NCI-H1417 treated with DMSO at 0.1 percent for 48 hours (cell line): ENCODE data around the gene AP1G2.
"Not testable (repeated sequence)": the region's sequence is repeated elsewhere in the genome, so short reads cannot be mapped to it uniquely, and the experiment has no call there.

ENCODE experiments used
- DNase-seq: peaks from one replicate; lab custom pipeline; 2025; lab: John Stamatoyannopoulos, UW

The AP1G2 gene

GRCh38 chr14:23537351-23538049 is 30.1 kb downstream of the AP1G2 start:
- no peak for DNase-seq

GRCh38 chr14:23536906-23537305 is 30.7 kb downstream of the AP1G2 start:
- not testable (repeated sequence) for DNase-seq

- no peak for DNase-seq
Observed at GRCh38 chr14:23536494-23536893, 31.1 kb downstream of the AP1G2 start.

GRCh38 chr14:23535943-23536342 is 31.6 kb downstream of the AP1G2 start:
- no peak for DNase-seq

GRCh38 chr14:23533652-23534435 is 33.7 kb downstream of the AP1G2 start:
- no peak for DNase-seq

- no peak for DNase-seq
Observed at GRCh38 chr14:23532658-23533057, 34.9 kb downstream of the AP1G2 start.

- DNase-seq, result no peak
Observed at GRCh38 chr14:23531391-23531790, 36.2 kb downstream of the AP1G2 start.

- DNase-seq, result no peak
Observed at GRCh38 chr14:23530375-23531055, 37.1 kb downstream of the AP1G2 start.

GRCh38 chr14:23529016-23529415 is 38.6 kb downstream of the AP1G2 start:
- no peak for DNase-seq

- DNase-seq, result no peak
Observed at GRCh38 chr14:23528555-23528954, 39.0 kb downstream of the AP1G2 start.

- DNase-seq, result no peak
Observed at GRCh38 chr14:23525611-23526010, 42.0 kb downstream of the AP1G2 start.

- DNase-seq, result no peak
Observed at GRCh38 chr14:23524954-23525353, 42.6 kb downstream of the AP1G2 start.

- DNase-seq, result no peak
Observed at GRCh38 chr14:23523229-23524016, 44.2 kb downstream of the AP1G2 start.

GRCh38 chr14:23522643-23523198 is 44.9 kb downstream of the AP1G2 start:
- no peak for DNase-seq

GRCh38 chr14:23521785-23522640 is 45.6 kb downstream of the AP1G2 start:
- no peak for DNase-seq

GRCh38 chr14:23520899-23521533 is 46.6 kb downstream of the AP1G2 start:
- DNase-seq, result no peak

GRCh38 chr14:23518709-23519108 is 48.9 kb downstream of the AP1G2 start:
- no peak for DNase-seq

GRCh38 chr14:23517650-23518326 is 49.8 kb downstream of the AP1G2 start:
- no peak for DNase-seq

GRCh38 chr14:23514644-23514957 is 53.0 kb downstream of the AP1G2 start:
- DNase-seq, result no peak
